Measurements from ENCODE around the gene HERC6. TPM values are rescaled to one million over a fixed set of nuclear protein-coding genes. Genes with fewer than 3 reads are reported as not detected.

The HERC6 gene
- polyA plus RNA-seq, 2 of the 4 experiments (the other 2 are of a cell fraction): 2.8 to 7.0 TPM

- CTCF ChIA-PET: interaction anchor here (0.7 kb wide), 1 partner anchor 243 kb away, joined by 3 read pairs; no protein-coding TSS in a partner anchor
- ATAC-seq (no peak), FAIRE-seq (no peak)
Measured at GRCh38 chr4:88467392-88467791, 88.7 kb downstream of the HERC6 start.

GRCh38 chr4:88477229-88477860 is 98.7 kb downstream of the HERC6 start:
- Histone ChIP-seq H3K4me3 (no peak overlapping the region), H3K9me3 (no peaks in the 10 kb centered on the region), H3K4me1 (no peaks in the 10 kb centered on the region), H3K4me2 (no peak overlapping the region), H3K27ac (no peak overlapping the region)
- ChIA-PET CTCF (no interaction called here), POLR2A (no interaction called here)
- ATAC-seq (no peak), FAIRE-seq (no peak), DNase-seq (ENCODE audit: low read depth in 1 of 2, low spot score in 1 of 2) (no peak)
- WGBS (ENCODE audit: missing lambda C conversion rate): 88% methylated on average over 2 of the region's 5 CpGs
- TF ChIP-seq EHF (CRISPR knock-in tag; IDR thresholded peaks at IDR 0.05): no peak
- no peak for TF ChIP-seq ESRRA (IDR thresholded peaks at IDR 0.05; ENCODE audit: borderline replicate concordance, low read length)
- TF ChIP-seq NPAS2 (CRISPR knock-in tag; IDR thresholded peaks at IDR 0.05; ENCODE audit: borderline replicate concordance): no peak
- no peak for TF ChIP-seq MAFK (IDR thresholded peaks at IDR 0.05; ENCODE audit: partially characterized antibody)
- TF ChIP-seq ZFP36 (IDR thresholded peaks at IDR 0.05; ENCODE audit: borderline replicate concordance, partially characterized antibody): no peak
- no peak for TF ChIP-seq POLR2A (IDR thresholded peaks at IDR 0.05; ENCODE audit: low read length)
- TF ChIP-seq FOSL2 (IDR thresholded peaks at IDR 0.05): no peak
- TF ChIP-seq FOSL2 (CRISPR knock-in tag; IDR thresholded peaks at IDR 0.05): no peak

More at GRCh38 chr4:88467392-88467791, 88.7 kb downstream of the HERC6 start:
- WGBS (ENCODE audit: missing lambda C conversion rate): 56% methylated on average over 2 of the region's 2 CpGs
- no peaks in the 10 kb centered on the region for H3K4me1 ChIP-seq
- no peak overlapping the region for H3K27ac ChIP-seq
- H3K9me3 ChIP-seq: no peaks in the 10 kb centered on the region
- no peak for TF ChIP-seq RARB (CRISPR knock-in tag; IDR thresholded peaks at IDR 0.05)
- TF ChIP-seq BHLHE40 (IDR thresholded peaks at IDR 0.05; ENCODE audit: low read depth, low read length): no peak
- TF ChIP-seq ATOH8 (CRISPR knock-in tag; IDR thresholded peaks at IDR 0.05; ENCODE audit: low read depth): no peak
- TF ChIP-seq SREBF2 (IDR thresholded peaks at IDR 0.05): no peak
- TF ChIP-seq EP300 (IDR thresholded peaks at IDR 0.05): no peak
- no peak for TF ChIP-seq PHF8 (IDR thresholded peaks at IDR 0.05; ENCODE audit: borderline replicate concordance, low read depth)
- TF ChIP-seq BCL3 (IDR thresholded peaks at IDR 0.05): no peak
- TF ChIP-seq ESRRA (IDR thresholded peaks at IDR 0.05; ENCODE audit: borderline replicate concordance, low read length): no peak
- POLR2A ChIA-PET: no interaction called here
- H3K4me3 ChIP-seq: no peak overlapping the region
- H3K4me2 ChIP-seq: no peak overlapping the region
- DNase-seq (ENCODE audit: low read depth in 1 of 2, low spot score in 1 of 2): no peak

- FAIRE-seq (no peak), ATAC-seq (no peak), DNase-seq (ENCODE audit: low read depth in 1 of 2, low spot score in 1 of 2) (no peak)
- 91% methylated on average over 2 of the region's 2 CpGs for WGBS (ENCODE audit: missing lambda C conversion rate)
- POLR2A ChIA-PET: no interaction called here
- CTCF ChIA-PET: no interaction called here
- H3K4me3 ChIP-seq: no peak overlapping the region
- H3K9me3 ChIP-seq: no peaks in the 10 kb centered on the region
- no peak overlapping the region for H3K27ac ChIP-seq
- H3K4me1 ChIP-seq: no peaks in the 10 kb centered on the region
- no peak overlapping the region for H3K4me2 ChIP-seq
- TF ChIP-seq ZFP36 (IDR thresholded peaks at IDR 0.05; ENCODE audit: borderline replicate concordance, partially characterized antibody) (no peak), NR3C1 (IDR thresholded peaks at IDR 0.05) (no peak), MAZ (IDR thresholded peaks at IDR 0.05; ENCODE audit: borderline replicate concordance, low read depth, low read length) (no peak), CTCF (IDR thresholded peaks at IDR 0.05) (no peak), POLR2AphosphoS2 (conservative IDR thresholded peaks at IDR 0.05; ENCODE audit: low read length) (no peak), CHD4 (IDR thresholded peaks at IDR 0.05; ENCODE audit: borderline replicate concordance) (no peak), SMC3 (IDR thresholded peaks at IDR 0.05) (no peak), ZNF302 (CRISPR knock-in tag; IDR thresholded peaks at IDR 0.05) (no peak), ELK1 (IDR thresholded peaks at IDR 0.05; ENCODE audit: low read depth, low read length) (no peak)
Measured at GRCh38 chr4:88478247-88478646, 99.6 kb downstream of the HERC6 start.

Data from A549 (cell line).